ENCODE results near the gene CLPX. TPM values are rescaled to one million over a fixed set of nuclear protein-coding genes. Genes with fewer than 3 reads are reported as not detected.
"Not testable (repeated sequence)": the region's sequence is repeated elsewhere in the genome, so short reads cannot be mapped to it uniquely, and the experiment has no call there.

The CLPX gene
- total and polyA plus RNA-seq, 7 experiments from 2014 or later = 33.4 to 56.3 (median 37.0) TPM

- H3K27ac ChIP-seq (ENCODE audit: low read depth, low read length) = no peak overlapping the region
- no peak overlapping the region for H3K4me3 ChIP-seq (ENCODE audit: low read length)
- H3K9me3 ChIP-seq (ENCODE audit: control insufficient read depth in 2 of 3, low read length in 3 of 3) = no peaks in the 10 kb centered on the region
- Mint-ChIP-seq H3K36me3 (peaks cover 12 to 57% (median 17%) of the 10 kb centered on the region in 5 donors), H3K4me1 (peaks cover 0 to 12% (median 5%) of the 10 kb centered on the region in 7 donors), H3K27me3 (no peaks in the 10 kb centered on the region), H3K27ac (peak overlapping the region in 1 of 9 donors; percentile 63), H3K9me3 (no peaks in the 10 kb centered on the region), H3K4me3 (no peak overlapping the region)
- H3K36me3 ChIP-seq (ENCODE audit: control insufficient read depth in 2 of 3, insufficient read depth in 3 of 3, low read length in 3 of 3) = peaks cover 0 to 67% (median 12%) of the 10 kb centered on the region in 3 experiments
- ATAC-seq = no peak
- POLR2A ChIA-PET = no interaction called here
- CTCF ChIA-PET = interaction anchor here (0.6 to 1.0 kb wide), 3 partner anchors 47 to 219 kb away, joined by 3 read pairs; no protein-coding TSS in a partner anchor
- no peaks in the 10 kb centered on the region for H3K27me3 ChIP-seq (ENCODE audit: control insufficient read depth in 2 of 2, insufficient read depth in 2 of 2, low read length in 2 of 2)
- no peak for DNase-seq
- intact Hi-C loops (cut with micrococcal nuclease) = loop anchor here (1.0 kb wide), 1 partner anchor 48 kb away; no protein-coding TSS in a partner anchor
- H3K4me1 ChIP-seq (ENCODE audit: control insufficient read depth in 2 of 2, insufficient read depth in 2 of 2, low read length in 2 of 2) = no peaks in the 10 kb centered on the region
Observed at GRCh38 chr15:65101891-65102708, 83.0 kb downstream of the CLPX start.

GRCh38 chr15:65101411-65101890 is 83.7 kb downstream of the CLPX start:
- no peak overlapping the region for H3K27ac ChIP-seq (ENCODE audit: low read depth, low read length)
- H3K4me3 ChIP-seq (ENCODE audit: low read length) = no peak overlapping the region
- peak; percentile 68 for ATAC-seq
- ChIA-PET CTCF (interaction anchor here (0.6 to 1.0 kb wide), 2 partner anchors 46 to 136 kb away, joined by 3 read pairs; no protein-coding TSS in a partner anchor), POLR2A (no interaction called here)
- H3K4me1 Mint-ChIP-seq = peaks cover 0 to 12% (median 5%) of the 10 kb centered on the region in 7 donors
- H3K36me3 ChIP-seq (ENCODE audit: control insufficient read depth in 2 of 3, insufficient read depth in 3 of 3, low read length in 3 of 3) = peaks cover 0 to 68% (median 12%) of the 10 kb centered on the region in 3 experiments
- intact Hi-C loops (cut with micrococcal nuclease) = loop anchor here (1.0 kb wide), 1 partner anchor 47 kb away; no protein-coding TSS in a partner anchor
- no peaks in the 10 kb centered on the region for H3K27me3 Mint-ChIP-seq
- no peaks in the 10 kb centered on the region for H3K9me3 ChIP-seq (ENCODE audit: control insufficient read depth in 2 of 3, low read length in 3 of 3)
- no peaks in the 10 kb centered on the region for H3K9me3 Mint-ChIP-seq
- no peaks in the 10 kb centered on the region for H3K4me1 ChIP-seq (ENCODE audit: control insufficient read depth in 2 of 2, insufficient read depth in 2 of 2, low read length in 2 of 2)
- H3K4me3 Mint-ChIP-seq = no peak overlapping the region
- H3K36me3 Mint-ChIP-seq = peaks cover 12 to 59% (median 17%) of the 10 kb centered on the region in 5 donors
- peak overlapping the region in 2 of 9 donors; percentile 44 to 63 for H3K27ac Mint-ChIP-seq
- DNase-seq = peak in 6 of 9 donors; percentile 18 to 49 (median 31)
- H3K27me3 ChIP-seq (ENCODE audit: control insufficient read depth in 2 of 2, insufficient read depth in 2 of 2, low read length in 2 of 2) = no peaks in the 10 kb centered on the region

GRCh38 chr15:65100442-65100841 is 84.7 kb downstream of the CLPX start:
- H3K36me3 ChIP-seq (ENCODE audit: control insufficient read depth in 2 of 3, insufficient read depth in 3 of 3, low read length in 3 of 3) = peaks cover 0 to 58% (median 12%) of the 10 kb centered on the region in 3 experiments
- no peak overlapping the region for H3K4me3 ChIP-seq (ENCODE audit: low read length)
- peak overlapping the region in 1 of 9 donors; percentile 10 for H3K27ac Mint-ChIP-seq
- DNase-seq = no peak
- H3K36me3 Mint-ChIP-seq = peaks cover 7 to 53% (median 17%) of the 10 kb centered on the region in 5 donors
- ChIA-PET POLR2A (no interaction called here), CTCF (no interaction called here)
- H3K4me1 ChIP-seq (ENCODE audit: control insufficient read depth in 2 of 2, insufficient read depth in 2 of 2, low read length in 2 of 2) = no peaks in the 10 kb centered on the region
- no peak overlapping the region for H3K4me3 Mint-ChIP-seq
- ATAC-seq = no peak
- no peaks in the 10 kb centered on the region for H3K27me3 Mint-ChIP-seq
- H3K4me1 Mint-ChIP-seq = peaks cover 0 to 12% (median 5%) of the 10 kb centered on the region in 7 donors
- intact Hi-C loops (cut with micrococcal nuclease) = no loop called here
- H3K27me3 ChIP-seq (ENCODE audit: control insufficient read depth in 2 of 2, insufficient read depth in 2 of 2, low read length in 2 of 2) = no peaks in the 10 kb centered on the region
- H3K27ac ChIP-seq (ENCODE audit: low read depth, low read length) = no peak overlapping the region
- no peaks in the 10 kb centered on the region for H3K9me3 ChIP-seq (ENCODE audit: control insufficient read depth in 2 of 3, low read length in 3 of 3)
- no peaks in the 10 kb centered on the region for H3K9me3 Mint-ChIP-seq

- H3K27ac Mint-ChIP-seq; H3K4me3 ChIP-seq (ENCODE audit: low read length); H3K4me3 Mint-ChIP-seq; ATAC-seq; H3K9me3 Mint-ChIP-seq; H3K27ac ChIP-seq (ENCODE audit: low read depth, low read length); H3K4me1 ChIP-seq (ENCODE audit: control insufficient read depth in 2 of 2, insufficient read depth in 2 of 2, low read length in 2 of 2); H3K27me3 ChIP-seq (ENCODE audit: control insufficient read depth in 2 of 2, insufficient read depth in 2 of 2, low read length in 2 of 2); DNase-seq; H3K9me3 ChIP-seq (ENCODE audit: control insufficient read depth in 2 of 3, low read length in 3 of 3); intact Hi-C loops (cut with micrococcal nuclease); H3K27me3 Mint-ChIP-seq; CTCF ChIA-PET: not testable (repeated sequence)
- POLR2A ChIA-PET = interaction anchor here (0.8 kb wide), 1 partner anchor 35 kb away, joined by 3 read pairs; no protein-coding TSS in a partner anchor
- peaks cover 7 to 51% (median 17%) of the 10 kb centered on the region in 5 donors for H3K36me3 Mint-ChIP-seq
- H3K4me1 Mint-ChIP-seq = peaks cover 0 to 12% (median 5%) of the 10 kb centered on the region in 7 donors
- peaks cover 0 to 54% (median 12%) of the 10 kb centered on the region in 3 experiments for H3K36me3 ChIP-seq (ENCODE audit: control insufficient read depth in 2 of 3, insufficient read depth in 3 of 3, low read length in 3 of 3)
Observed at GRCh38 chr15:65099801-65100200, 85.3 kb downstream of the CLPX start.

- POLR2A ChIA-PET = interaction anchor here (0.8 kb wide), 1 partner anchor 34 kb away, joined by 3 read pairs; no protein-coding TSS in a partner anchor
- H3K4me1 ChIP-seq (ENCODE audit: control insufficient read depth in 2 of 2, insufficient read depth in 2 of 2, low read length in 2 of 2) = no peaks in the 10 kb centered on the region
- intact Hi-C loops (cut with micrococcal nuclease) = no loop called here
- no peak overlapping the region for H3K4me3 ChIP-seq (ENCODE audit: low read length)
- DNase-seq (no peak), ATAC-seq (no peak)
- H3K4me1 Mint-ChIP-seq = peaks cover 0 to 12% (median 5%) of the 10 kb centered on the region in 7 donors
- H3K27me3 Mint-ChIP-seq = no peaks in the 10 kb centered on the region
- no peak overlapping the region for H3K27ac ChIP-seq (ENCODE audit: low read depth, low read length)
- H3K9me3 Mint-ChIP-seq = no peaks in the 10 kb centered on the region
- H3K27me3 ChIP-seq (ENCODE audit: control insufficient read depth in 2 of 2, insufficient read depth in 2 of 2, low read length in 2 of 2) = no peaks in the 10 kb centered on the region
- H3K36me3 ChIP-seq (ENCODE audit: control insufficient read depth in 2 of 3, insufficient read depth in 3 of 3, low read length in 3 of 3) = peaks cover 0 to 54% (median 12%) of the 10 kb centered on the region in 3 experiments
- H3K36me3 Mint-ChIP-seq = peaks cover 7 to 48% (median 17%) of the 10 kb centered on the region in 5 donors
- CTCF ChIA-PET = no interaction called here
- H3K4me3 Mint-ChIP-seq = no peak overlapping the region
- H3K27ac Mint-ChIP-seq = no peak overlapping the region
- H3K9me3 ChIP-seq (ENCODE audit: control insufficient read depth in 2 of 3, low read length in 3 of 3) = no peaks in the 10 kb centered on the region
Observed at GRCh38 chr15:65099336-65099735, 85.8 kb downstream of the CLPX start.
